Measurements from ENCODE around the gene PLA2G2E. TPM values are rescaled to one million over a fixed set of nuclear protein-coding genes. Genes with fewer than 3 reads are reported as not detected.

Gene PLA2G2E, protein sequence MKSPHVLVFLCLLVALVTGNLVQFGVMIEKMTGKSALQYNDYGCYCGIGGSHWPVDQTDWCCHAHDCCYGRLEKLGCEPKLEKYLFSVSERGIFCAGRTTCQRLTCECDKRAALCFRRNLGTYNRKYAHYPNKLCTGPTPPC
- total RNA-seq (not detected in 2 replicates), polyA plus RNA-seq (not detected in 2 replicates)

DNA sequence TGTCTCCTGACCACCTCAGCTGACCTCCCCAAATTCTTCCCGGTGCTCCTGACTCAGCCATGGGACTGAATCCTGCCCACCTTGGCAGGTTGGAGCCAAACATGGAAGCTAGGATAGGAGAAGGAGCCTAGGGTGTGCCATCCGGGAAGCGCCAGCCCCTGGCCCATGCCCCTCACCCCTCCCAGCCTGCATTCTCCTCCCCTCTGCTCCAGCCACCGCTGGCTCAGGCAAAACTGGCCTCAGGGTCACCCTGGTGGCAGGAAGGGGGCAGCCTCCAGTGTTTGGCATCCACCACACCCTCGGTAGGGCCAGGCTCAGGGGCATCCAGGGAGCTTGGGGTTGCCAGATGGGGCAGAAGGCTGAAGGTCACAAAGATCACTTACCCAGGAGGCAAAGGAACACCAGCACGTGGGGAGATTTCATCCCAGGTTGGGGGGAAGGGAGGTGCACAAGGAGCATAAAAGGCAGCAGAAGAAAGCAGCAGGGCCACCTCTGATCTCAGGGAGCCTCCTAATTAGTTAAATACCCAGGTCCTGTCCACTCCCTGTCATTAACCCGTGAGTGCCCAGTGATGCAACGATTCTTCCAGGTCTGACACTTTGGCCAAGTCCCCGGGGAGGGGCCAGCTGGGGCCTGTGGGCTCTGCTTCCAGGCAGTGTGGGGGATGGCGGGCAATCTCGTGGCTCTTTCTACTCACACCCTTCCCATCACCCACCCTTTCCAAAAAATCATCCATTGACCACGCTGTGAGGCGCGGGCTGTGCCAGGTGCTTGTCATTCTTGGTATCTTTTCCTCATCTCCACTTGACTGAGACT, at the start of gene PLA2G2E:
PLA2G2E (minus strand) TSS at position 481 of the 816 bp plus-strand sequence; CDS start at position 423, 58 bp downstream.
- Histone ChIP-seq H2AFZ (no peak within 1 kb of the TSS), H4K20me1 (ENCODE audit: insufficient read depth, poor library complexity, severe bottlenecking) (no peaks in the 10 kb centered on the region), H3K4me1 (ENCODE audit: insufficient read depth) (peaks cover 28% of the 10 kb centered on the region), H3K27me3 (no peaks in the 10 kb centered on the region), H3K36me3 (replicated peaks; ENCODE audit: insufficient read depth, low read depth) (no peaks in the 10 kb centered on the region), H3K27ac (no peak within 1 kb of the TSS), H3K9me3 (ENCODE audit: low read depth) (no peaks in the 10 kb centered on the region), H3K4me3 (no peak within 1 kb of the TSS), H3K9me2 (replicated peaks; ENCODE audit: insufficient read depth) (no peaks in the 10 kb centered on the region), H3K4me2 (no peak within 1 kb of the TSS), H3K79me2 (no peaks in the 10 kb centered on the region)
- DNase-seq (ENCODE audit: low spot score), result no peak
- TF ChIP-seq EZH2phosphoT487 (IDR thresholded peaks at IDR 0.05; ENCODE audit: low read depth, severe bottlenecking, unreplicated experiment) (no peak), EZH2 (IDR thresholded peaks at IDR 0.05; ENCODE audit: borderline replicate concordance) (no peak)
- TF ChIP-seq, protein P1, sequence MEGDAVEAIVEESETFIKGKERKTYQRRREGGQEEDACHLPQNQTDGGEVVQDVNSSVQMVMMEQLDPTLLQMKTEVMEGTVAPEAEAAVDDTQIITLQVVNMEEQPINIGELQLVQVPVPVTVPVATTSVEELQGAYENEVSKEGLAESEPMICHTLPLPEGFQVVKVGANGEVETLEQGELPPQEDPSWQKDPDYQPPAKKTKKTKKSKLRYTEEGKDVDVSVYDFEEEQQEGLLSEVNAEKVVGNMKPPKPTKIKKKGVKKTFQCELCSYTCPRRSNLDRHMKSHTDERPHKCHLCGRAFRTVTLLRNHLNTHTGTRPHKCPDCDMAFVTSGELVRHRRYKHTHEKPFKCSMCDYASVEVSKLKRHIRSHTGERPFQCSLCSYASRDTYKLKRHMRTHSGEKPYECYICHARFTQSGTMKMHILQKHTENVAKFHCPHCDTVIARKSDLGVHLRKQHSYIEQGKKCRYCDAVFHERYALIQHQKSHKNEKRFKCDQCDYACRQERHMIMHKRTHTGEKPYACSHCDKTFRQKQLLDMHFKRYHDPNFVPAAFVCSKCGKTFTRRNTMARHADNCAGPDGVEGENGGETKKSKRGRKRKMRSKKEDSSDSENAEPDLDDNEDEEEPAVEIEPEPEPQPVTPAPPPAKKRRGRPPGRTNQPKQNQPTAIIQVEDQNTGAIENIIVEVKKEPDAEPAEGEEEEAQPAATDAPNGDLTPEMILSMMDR (IDR thresholded peaks at IDR 0.05; ENCODE audit: poor library complexity), result no peak
- 75% methylated on average over 14 of the region's 14 CpGs for WGBS (ENCODE audit: low lambda C conversion rate, missing lambda C conversion rate)

DNA sequence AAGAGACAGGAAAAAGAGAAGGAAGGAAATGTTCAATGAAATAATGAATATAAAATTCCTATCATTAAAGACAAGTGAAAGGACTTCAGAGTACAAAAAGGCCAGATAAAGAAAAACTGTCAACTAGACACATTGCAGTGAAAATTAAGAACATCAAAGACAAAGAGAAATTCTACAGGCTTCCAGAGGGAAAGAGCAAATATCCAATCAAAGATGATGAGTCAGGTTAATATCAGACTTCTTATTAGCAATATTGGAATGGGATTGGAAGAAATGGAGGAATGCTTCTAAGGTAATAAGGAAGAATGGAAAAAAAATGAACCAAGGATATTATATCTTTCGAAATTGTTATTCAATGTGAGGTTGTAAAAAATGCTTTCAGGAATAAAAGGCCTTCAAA, 48.2 kb upstream of the PLA2G2E start:
- DNase-seq (ENCODE audit: low spot score), result no peak
- WGBS (ENCODE audit: low lambda C conversion rate, missing lambda C conversion rate), result 97% methylated on average over 1 of the region's 1 CpG
- TF ChIP-seq, protein P1 (IDR thresholded peaks at IDR 0.05; ENCODE audit: poor library complexity), result no peak
- TF ChIP-seq EZH2phosphoT487 (IDR thresholded peaks at IDR 0.05; ENCODE audit: low read depth, severe bottlenecking, unreplicated experiment) (no peak), EZH2 (IDR thresholded peaks at IDR 0.05; ENCODE audit: borderline replicate concordance) (no peak)

DNA sequence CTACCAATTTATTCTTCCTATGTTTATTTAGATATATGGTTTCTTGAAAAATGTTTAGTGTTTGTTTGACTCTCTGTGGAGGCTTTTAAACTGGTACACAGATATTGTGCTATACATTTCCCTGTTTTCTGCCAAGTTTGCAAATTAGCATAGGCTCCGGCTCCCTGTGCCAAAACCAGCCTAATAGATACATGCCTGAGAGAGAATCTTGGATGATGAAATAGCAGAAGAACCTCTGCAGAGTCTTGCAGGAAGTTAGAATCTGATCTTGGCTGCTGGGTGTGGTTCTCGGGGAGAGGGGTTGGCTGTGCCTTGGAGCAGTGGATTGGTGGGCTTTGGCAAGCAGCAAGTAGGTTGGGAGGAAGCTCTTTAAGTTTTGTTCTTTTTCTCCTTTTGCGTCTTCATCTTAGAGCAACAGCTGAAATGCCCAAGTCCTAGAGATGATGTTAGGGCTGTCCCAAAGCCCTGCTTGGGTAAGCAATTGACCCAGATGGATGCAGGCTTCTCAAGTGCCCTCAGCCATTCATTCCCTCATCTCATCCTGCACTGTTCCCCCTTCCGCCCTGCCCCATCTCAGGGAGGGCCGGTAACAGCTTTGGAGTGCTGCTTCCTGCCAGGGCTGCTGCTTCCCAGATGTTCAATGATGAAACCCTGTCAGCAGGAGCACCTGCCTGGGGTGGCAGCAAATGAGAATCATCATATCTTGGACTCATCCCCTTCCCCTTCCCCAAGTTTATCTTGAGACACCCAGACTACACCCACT, 46.7 kb upstream of the PLA2G2E start:
- no peaks in the 10 kb centered on the region for H3K27me3 ChIP-seq
- DNase-seq (ENCODE audit: low spot score), result no peak
- H3K9me2 ChIP-seq (replicated peaks; ENCODE audit: insufficient read depth), result no peaks in the 10 kb centered on the region
- no peak overlapping the region for H3K4me3 ChIP-seq
- H3K27ac ChIP-seq, result no peak overlapping the region
- WGBS (ENCODE audit: low lambda C conversion rate, missing lambda C conversion rate), result 74% methylated on average over 5 of the region's 5 CpGs
- no peaks in the 10 kb centered on the region for H3K36me3 ChIP-seq (replicated peaks; ENCODE audit: insufficient read depth, low read depth)
- peaks cover 5% of the 10 kb centered on the region for H3K4me1 ChIP-seq (ENCODE audit: insufficient read depth)
- no peak for TF ChIP-seq EZH2 (IDR thresholded peaks at IDR 0.05; ENCODE audit: borderline replicate concordance)
- TF ChIP-seq, protein P1 (IDR thresholded peaks at IDR 0.05; ENCODE audit: poor library complexity), result no peak
- H3K9me3 ChIP-seq (ENCODE audit: low read depth), result no peaks in the 10 kb centered on the region
- H3K79me2 ChIP-seq, result no peaks in the 10 kb centered on the region
- no peak overlapping the region for H3K4me2 ChIP-seq
- no peak overlapping the region for H2AFZ ChIP-seq
- no peaks in the 10 kb centered on the region for H4K20me1 ChIP-seq (ENCODE audit: insufficient read depth, poor library complexity, severe bottlenecking)

More for the DNA sequence above, 48.2 kb upstream of the PLA2G2E start:
- Histone ChIP-seq H3K4me3 (no peak overlapping the region), H3K4me1 (ENCODE audit: insufficient read depth) (peaks cover 5% of the 10 kb centered on the region), H3K79me2 (peaks cover 2% of the 10 kb centered on the region), H3K27me3 (no peaks in the 10 kb centered on the region), H3K9me2 (replicated peaks; ENCODE audit: insufficient read depth) (no peaks in the 10 kb centered on the region), H2AFZ (no peak overlapping the region), H3K36me3 (replicated peaks; ENCODE audit: insufficient read depth, low read depth) (no peaks in the 10 kb centered on the region), H3K27ac (no peak overlapping the region), H3K9me3 (ENCODE audit: low read depth) (no peaks in the 10 kb centered on the region), H4K20me1 (ENCODE audit: insufficient read depth, poor library complexity, severe bottlenecking) (no peaks in the 10 kb centered on the region), H3K4me2 (no peak overlapping the region)
